Measurements from ENCODE around the gene C3orf80.

DNA sequence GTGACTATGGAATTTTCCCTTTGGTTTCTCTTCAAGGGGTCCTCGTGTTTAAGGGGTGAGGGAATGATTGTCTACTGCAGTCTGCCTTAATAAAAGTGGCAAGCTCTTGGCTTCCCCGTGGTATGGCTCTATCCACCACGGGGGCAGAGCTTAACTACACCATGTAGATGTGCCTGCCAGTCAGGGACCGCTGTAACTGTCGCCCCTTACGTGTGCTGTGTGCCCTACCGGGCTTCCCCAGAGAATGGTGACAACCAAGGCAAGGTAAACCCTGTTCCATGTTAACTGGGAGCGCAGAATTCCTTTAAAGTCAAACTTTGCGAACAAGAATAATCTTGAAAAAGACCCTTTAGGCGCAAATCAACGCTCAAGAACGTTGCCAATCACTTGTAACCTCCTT lies 966 bp upstream of the C3orf80 start:
- TF ChIP-seq, protein P1, sequence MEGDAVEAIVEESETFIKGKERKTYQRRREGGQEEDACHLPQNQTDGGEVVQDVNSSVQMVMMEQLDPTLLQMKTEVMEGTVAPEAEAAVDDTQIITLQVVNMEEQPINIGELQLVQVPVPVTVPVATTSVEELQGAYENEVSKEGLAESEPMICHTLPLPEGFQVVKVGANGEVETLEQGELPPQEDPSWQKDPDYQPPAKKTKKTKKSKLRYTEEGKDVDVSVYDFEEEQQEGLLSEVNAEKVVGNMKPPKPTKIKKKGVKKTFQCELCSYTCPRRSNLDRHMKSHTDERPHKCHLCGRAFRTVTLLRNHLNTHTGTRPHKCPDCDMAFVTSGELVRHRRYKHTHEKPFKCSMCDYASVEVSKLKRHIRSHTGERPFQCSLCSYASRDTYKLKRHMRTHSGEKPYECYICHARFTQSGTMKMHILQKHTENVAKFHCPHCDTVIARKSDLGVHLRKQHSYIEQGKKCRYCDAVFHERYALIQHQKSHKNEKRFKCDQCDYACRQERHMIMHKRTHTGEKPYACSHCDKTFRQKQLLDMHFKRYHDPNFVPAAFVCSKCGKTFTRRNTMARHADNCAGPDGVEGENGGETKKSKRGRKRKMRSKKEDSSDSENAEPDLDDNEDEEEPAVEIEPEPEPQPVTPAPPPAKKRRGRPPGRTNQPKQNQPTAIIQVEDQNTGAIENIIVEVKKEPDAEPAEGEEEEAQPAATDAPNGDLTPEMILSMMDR (IDR thresholded peaks at IDR 0.05; ENCODE audit: low read depth, low read length, poor library complexity, severe bottlenecking), result no peak
- no peak for TF ChIP-seq EZH2phosphoT487 (IDR thresholded peaks at IDR 0.05; ENCODE audit: borderline replicate concordance, low read length)
